Measurements from ENCODE around the gene FAM162A. TPM values are rescaled to one million over a fixed set of nuclear protein-coding genes. Genes with fewer than 3 reads are reported as not detected.

The FAM162A gene
- total RNA-seq, 1 experiment from 2014 or later: 37.4 TPM

DNA sequence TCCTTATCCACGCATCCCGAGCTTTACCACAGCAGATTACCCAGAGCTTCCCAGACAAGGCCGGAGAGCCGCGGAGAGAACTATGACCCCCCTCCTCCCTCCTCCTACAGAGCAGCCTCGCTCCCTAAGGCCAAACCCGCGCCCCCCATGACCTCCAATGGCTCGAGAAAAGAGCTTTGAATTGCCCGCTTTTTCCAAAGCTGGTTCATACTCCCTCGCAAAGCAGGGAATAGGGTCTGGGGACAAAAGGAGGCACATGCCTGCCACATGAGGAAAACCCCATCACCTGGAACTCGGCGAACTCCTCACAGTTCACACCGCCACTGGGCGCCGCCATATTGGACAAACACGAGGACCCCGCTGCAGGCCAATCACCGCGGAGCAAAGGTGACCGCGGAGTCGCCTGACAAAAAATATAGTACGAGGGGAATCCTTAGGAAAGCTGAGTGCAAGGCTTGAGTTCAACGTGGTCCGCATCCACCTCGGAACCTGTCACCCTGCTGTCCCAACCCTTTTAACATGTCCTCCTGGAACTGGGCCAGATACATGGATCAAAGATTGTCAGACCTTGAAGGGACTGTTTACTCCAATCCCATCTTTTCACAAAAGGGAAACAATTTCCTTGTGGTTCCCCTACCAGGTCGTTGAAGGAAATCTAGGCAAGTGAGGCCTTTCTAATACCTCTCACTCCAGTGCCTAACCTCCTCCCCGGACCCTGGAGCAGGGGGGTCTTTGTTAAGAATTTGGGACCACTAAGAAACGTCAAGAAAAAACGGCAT, 905 bp upstream of the FAM162A start, which contains the start of gene MIX23:
TSS of gene MIX23 (minus strand) at position 344 of the 779 bp plus-strand sequence. CDS start at position 337, 7 bp downstream.
- Mint-ChIP-seq H3K36me3 (ENCODE audit: insufficient read depth, unreplicated experiment) (peaks cover 9% of the 10 kb centered on the region), H3K4me1 (ENCODE audit: low read depth, unreplicated experiment) (no peaks in the 10 kb centered on the region), H3K9me3 (ENCODE audit: unreplicated experiment) (no peaks in the 10 kb centered on the region), H3K27ac (ENCODE audit: unreplicated experiment) (peak within 1 kb of the TSS; percentile 95), H3K4me3 (ENCODE audit: unreplicated experiment) (peak within 1 kb of the TSS; percentile 97), H3K27me3 (ENCODE audit: insufficient read depth, unreplicated experiment) (no peaks in the 10 kb centered on the region)
- Histone ChIP-seq H3K36me3 (ENCODE audit: control insufficient read depth, insufficient read depth, low read length) (peaks cover 1% of the 10 kb centered on the region; the same call in 1 of the 2 replicates), H3K4me1 (peaks cover 11% of the 10 kb centered on the region), H3K4me3 (ENCODE audit: low read depth, low read length) (peak within 1 kb of the TSS; percentile 77), H3K27me3 (replicated peaks; ENCODE audit: control insufficient read depth, insufficient read depth, low read length) (no peaks in the 10 kb centered on the region), H3K9me3 (no peaks in the 10 kb centered on the region)
- intact Hi-C loops (cut with micrococcal nuclease; ENCODE audit: unreplicated experiment): loop anchor here (2.0 to 5.0 kb wide), 4 partner anchors 34 to 836 kb away; partner anchors contain the start of genes POLQ, SEMA5B and WDR5B
- TF ChIP-seq, protein P1, sequence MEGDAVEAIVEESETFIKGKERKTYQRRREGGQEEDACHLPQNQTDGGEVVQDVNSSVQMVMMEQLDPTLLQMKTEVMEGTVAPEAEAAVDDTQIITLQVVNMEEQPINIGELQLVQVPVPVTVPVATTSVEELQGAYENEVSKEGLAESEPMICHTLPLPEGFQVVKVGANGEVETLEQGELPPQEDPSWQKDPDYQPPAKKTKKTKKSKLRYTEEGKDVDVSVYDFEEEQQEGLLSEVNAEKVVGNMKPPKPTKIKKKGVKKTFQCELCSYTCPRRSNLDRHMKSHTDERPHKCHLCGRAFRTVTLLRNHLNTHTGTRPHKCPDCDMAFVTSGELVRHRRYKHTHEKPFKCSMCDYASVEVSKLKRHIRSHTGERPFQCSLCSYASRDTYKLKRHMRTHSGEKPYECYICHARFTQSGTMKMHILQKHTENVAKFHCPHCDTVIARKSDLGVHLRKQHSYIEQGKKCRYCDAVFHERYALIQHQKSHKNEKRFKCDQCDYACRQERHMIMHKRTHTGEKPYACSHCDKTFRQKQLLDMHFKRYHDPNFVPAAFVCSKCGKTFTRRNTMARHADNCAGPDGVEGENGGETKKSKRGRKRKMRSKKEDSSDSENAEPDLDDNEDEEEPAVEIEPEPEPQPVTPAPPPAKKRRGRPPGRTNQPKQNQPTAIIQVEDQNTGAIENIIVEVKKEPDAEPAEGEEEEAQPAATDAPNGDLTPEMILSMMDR (IDR thresholded peaks at IDR 0.05; ENCODE audit: insufficient read depth in 1 of 2, low read depth in 1 of 2, low read length in 1 of 2, severe bottlenecking in 1 of 2, unreplicated experiment in 1 of 2): no peak
- BruUV-seq (replicated peaks): no TSS peak
- CTCF ChIA-PET: interaction anchor here (0.6 to 2.2 kb wide), 5 partner anchors 10 to 372 kb away, joined by 3 to 40 read pairs (median 4); partner anchors contain the start of gene WDR5B
- peak; percentile 90 to 91 for DNase-seq
- POLR2A ChIA-PET: interaction anchor here (0.6 to 2.7 kb wide), 2 partner anchors 33 to 80 kb away, joined by 5 to 19 read pairs; partner anchors contain the start of gene WDR5B

DNA sequence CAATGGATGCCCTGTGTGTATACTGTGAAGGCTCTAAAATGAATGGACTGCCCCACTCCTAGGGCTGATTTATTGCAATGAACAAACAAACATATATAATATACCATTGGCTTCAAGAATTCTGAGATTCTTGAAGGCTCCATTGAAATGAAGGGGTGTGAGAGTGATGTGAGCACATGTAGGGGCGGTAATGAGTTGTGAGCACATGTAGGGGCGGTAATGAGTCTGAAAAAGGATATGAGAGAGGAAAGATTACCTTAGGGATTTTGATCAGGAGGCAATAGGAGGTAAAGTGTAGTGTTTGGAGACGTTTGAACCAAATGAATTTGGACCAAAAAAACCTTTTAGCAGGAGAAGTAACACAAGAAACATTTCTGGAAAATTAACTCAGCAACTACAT, 3.7 kb downstream of the FAM162A start:
- intact Hi-C loops (cut with micrococcal nuclease; ENCODE audit: unreplicated experiment): no loop called here
- no peaks in the 10 kb centered on the region for H3K27me3 Mint-ChIP-seq (ENCODE audit: insufficient read depth, unreplicated experiment)
- BruUV-seq (replicated peaks): no TSS peak
- Histone ChIP-seq H3K4me1 (peaks cover 7% of the 10 kb centered on the region; the same call in 1 of the 2 replicates), H3K27me3 (replicated peaks; ENCODE audit: control insufficient read depth, insufficient read depth, low read length) (no peaks in the 10 kb centered on the region), H3K36me3 (ENCODE audit: control insufficient read depth, insufficient read depth, low read length) (peaks cover 1% of the 10 kb centered on the region; the same call in 1 of the 2 replicates), H3K4me3 (ENCODE audit: low read depth, low read length) (no peak overlapping the region), H3K9me3 (no peaks in the 10 kb centered on the region)
- peaks cover 7% of the 10 kb centered on the region for H3K36me3 Mint-ChIP-seq (ENCODE audit: insufficient read depth, unreplicated experiment)
- TF ChIP-seq, protein P1 (IDR thresholded peaks at IDR 0.05; ENCODE audit: insufficient read depth in 1 of 2, low read depth in 1 of 2, low read length in 1 of 2, severe bottlenecking in 1 of 2, unreplicated experiment in 1 of 2): no peak
- no peak overlapping the region for H3K27ac Mint-ChIP-seq (ENCODE audit: unreplicated experiment)
- CTCF ChIA-PET: no interaction called here
- no peaks in the 10 kb centered on the region for H3K4me1 Mint-ChIP-seq (ENCODE audit: low read depth, unreplicated experiment)
- no peaks in the 10 kb centered on the region for H3K9me3 Mint-ChIP-seq (ENCODE audit: unreplicated experiment)
- POLR2A ChIA-PET: no interaction called here
- H3K4me3 Mint-ChIP-seq (ENCODE audit: unreplicated experiment): no peak overlapping the region
- no peak for DNase-seq

DNA sequence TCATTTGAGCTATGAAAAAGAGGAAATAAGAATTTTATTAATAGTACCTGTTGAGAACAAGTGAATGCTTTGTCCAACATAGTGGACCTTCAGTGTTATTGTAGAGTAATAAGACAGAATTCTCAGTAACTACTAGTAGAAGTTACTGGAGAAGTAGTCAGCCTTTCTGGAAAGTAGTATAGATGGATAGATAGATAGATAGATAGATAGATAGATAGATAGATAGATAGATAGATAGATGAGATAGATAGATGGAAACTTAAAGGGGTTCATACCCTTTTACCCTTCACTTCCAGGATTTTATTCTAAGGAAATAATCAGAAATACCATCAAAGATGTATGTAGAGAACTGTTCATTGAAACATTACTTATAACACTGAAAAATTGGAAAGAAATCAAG, 5.2 kb downstream of the FAM162A start:
- Mint-ChIP-seq H3K27ac (ENCODE audit: unreplicated experiment) (no peak overlapping the region), H3K9me3 (ENCODE audit: unreplicated experiment) (no peaks in the 10 kb centered on the region), H3K27me3 (ENCODE audit: insufficient read depth, unreplicated experiment) (no peaks in the 10 kb centered on the region), H3K36me3 (ENCODE audit: insufficient read depth, unreplicated experiment) (no peaks in the 10 kb centered on the region), H3K4me3 (ENCODE audit: unreplicated experiment) (no peak overlapping the region), H3K4me1 (ENCODE audit: low read depth, unreplicated experiment) (no peaks in the 10 kb centered on the region)
- Histone ChIP-seq H3K36me3 (ENCODE audit: control insufficient read depth, insufficient read depth, low read length) (peaks cover 1% of the 10 kb centered on the region; the same call in 1 of the 2 replicates), H3K9me3 (no peaks in the 10 kb centered on the region), H3K27me3 (replicated peaks; ENCODE audit: control insufficient read depth, insufficient read depth, low read length) (no peaks in the 10 kb centered on the region), H3K4me3 (ENCODE audit: low read depth, low read length) (no peak overlapping the region), H3K4me1 (peaks cover 10% of the 10 kb centered on the region; the same call in 1 of the 2 replicates)
- BruUV-seq (replicated peaks): no TSS peak
- ChIA-PET POLR2A (no interaction called here), CTCF (no interaction called here)
- no peak for DNase-seq
- intact Hi-C loops (cut with micrococcal nuclease; ENCODE audit: unreplicated experiment): no loop called here
- TF ChIP-seq, protein P1 (IDR thresholded peaks at IDR 0.05; ENCODE audit: insufficient read depth in 1 of 2, low read depth in 1 of 2, low read length in 1 of 2, severe bottlenecking in 1 of 2, unreplicated experiment in 1 of 2): no peak

Measured in Caco-2 (cell line).